NCI-H146 (cell line): ENCODE data around the gene SOX2.

Source experiments
- DNase-seq: peaks from one replicate; lab custom pipeline; 2025; lab: John Stamatoyannopoulos, UW

The SOX2 gene

DNA sequence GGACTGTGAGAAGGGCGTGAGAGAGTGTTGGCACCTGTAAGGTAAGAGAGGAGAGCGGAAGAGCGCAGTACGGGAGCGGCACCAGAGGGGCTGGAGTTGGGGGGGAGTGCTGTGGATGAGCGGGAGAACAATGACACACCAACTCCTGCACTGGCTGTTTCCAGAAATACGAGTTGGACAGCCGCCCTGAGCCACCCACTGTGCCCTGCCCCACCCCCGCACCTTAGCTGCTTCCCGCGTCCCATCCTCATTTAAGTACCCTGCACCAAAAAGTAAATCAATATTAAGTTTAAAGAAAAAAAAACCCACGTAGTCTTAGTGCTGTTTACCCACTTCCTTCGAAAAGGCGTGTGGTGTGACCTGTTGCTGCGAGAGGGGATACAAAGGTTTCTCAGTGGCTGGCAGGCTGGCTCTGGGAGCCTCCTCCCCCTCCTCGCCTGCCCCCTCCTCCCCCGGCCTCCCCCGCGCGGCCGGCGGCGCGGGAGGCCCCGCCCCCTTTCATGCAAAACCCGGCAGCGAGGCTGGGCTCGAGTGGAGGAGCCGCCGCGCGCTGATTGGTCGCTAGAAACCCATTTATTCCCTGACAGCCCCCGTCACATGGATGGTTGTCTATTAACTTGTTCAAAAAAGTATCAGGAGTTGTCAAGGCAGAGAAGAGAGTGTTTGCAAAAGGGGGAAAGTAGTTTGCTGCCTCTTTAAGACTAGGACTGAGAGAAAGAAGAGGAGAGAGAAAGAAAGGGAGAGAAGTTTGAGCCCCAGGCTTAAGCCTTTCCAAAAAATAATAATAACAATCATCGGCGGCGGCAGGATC, at the start of gene SOX2:
TSS of gene SOX2 (plus strand) at position 601 of the 811 bp plus-strand sequence. CDS start 436 bp downstream, outside the sequence.
- DNase-seq: peak; percentile 100

DNA sequence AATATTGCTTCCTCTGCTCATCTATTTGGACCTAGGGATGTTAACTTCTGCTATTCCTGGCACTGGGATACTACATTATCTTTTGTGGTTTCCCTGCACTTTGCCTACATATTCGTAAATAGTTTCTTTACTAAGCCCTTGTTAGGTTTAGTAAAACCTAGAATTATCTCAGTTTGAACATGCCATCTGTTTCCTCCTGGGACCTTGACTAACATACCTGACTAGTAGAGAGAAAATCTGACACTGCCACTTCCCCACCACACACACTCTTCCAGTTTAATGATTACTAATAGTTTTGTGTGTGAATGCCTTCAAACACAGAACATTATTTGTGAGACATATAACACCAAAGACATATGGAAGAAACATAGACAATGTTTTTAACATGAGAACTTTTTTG, 28.2 kb upstream of the SOX2 start:
- DNase-seq: no peak

DNA sequence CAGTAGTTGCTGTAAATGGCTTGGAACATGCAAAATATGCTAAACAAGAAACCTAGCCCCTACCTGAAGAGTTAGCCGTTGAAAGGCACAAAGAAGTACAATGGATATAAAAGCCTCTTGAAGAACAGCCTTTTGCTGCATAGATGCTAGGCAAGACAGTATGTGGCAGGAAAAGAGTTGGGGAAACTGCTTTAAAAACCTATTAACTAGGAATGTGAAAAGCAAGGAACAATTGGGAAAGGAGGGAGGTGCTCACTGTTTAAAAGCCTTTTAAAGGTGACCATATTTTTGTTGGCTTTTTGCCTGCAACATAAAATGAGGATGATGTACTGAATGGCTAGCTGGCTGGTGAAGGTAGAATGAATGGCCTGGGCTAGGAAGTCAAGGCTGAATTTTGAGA, 24.5 kb upstream of the SOX2 start:
- DNase-seq: no peak

- DNase-seq: no peak
Measured at GRCh38 chr3:181687731-181688130, 24.0 kb upstream of the SOX2 start.

- DNase-seq: no peak
Measured at GRCh38 chr3:181689546-181689945, 22.2 kb upstream of the SOX2 start.

DNA sequence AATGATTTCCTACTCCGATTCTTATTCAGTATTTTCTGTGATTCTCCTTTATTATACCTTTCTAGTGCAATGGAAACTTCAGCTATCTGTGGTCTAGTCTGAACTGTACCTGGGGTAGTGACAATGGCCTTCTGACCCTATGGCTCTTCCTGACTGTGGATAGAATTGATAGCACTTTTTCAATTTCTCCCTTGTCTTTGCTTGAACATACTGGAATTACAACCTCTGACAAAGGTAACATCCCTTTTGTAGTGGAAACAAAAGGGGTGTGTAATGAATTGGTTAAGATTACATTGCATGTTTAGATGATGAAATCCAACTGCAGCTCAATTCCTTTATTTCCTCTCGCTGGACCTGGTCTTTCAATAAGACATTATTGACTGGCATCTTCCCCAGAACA, 21.0 kb upstream of the SOX2 start:
- peak; percentile 77 for DNase-seq

DNA sequence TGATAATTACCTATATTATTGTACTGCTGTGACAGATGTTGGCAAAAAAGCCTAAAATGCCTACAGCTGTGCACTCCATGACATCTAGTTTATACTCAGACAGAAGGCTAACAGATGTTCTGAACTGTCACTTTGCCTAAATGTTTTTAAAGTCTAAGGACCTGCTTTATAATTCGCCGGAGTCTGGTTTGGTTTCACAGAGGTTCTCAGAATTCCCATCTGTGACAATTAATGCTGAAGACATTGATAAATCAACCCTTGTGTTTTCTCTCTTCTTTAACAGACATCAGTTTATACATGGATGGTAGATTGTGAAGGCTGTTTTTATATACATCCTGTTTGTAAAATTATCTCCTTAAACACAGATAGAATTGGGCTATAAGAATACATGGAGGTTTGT, 19.8 kb upstream of the SOX2 start:
- DNase-seq: no peak

GRCh38 chr3:181692311-181693145, 19.2 kb upstream of the SOX2 start:
- DNase-seq: peak; percentile 57

DNA sequence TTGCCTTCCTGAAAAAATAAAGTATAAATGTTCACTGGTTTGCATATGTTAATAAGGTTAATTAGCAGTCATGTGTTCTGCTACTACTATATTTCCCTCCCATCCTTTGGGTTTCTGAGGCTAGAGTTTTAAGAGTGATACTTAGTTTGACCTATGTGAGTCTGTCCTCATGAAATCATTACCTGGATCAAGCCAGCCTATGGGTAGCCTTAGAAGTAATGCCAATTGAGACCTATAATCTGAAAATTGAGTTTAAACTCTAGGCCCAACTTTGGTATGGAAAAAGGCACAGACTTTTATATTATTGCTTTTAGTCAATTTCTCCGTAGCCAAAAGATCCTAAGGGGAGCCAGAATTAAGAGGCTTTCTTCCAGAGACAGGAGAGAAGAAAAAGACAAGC, 18.4 kb upstream of the SOX2 start:
- no peak for DNase-seq

- DNase-seq: no peak
Measured at GRCh38 chr3:181694805-181695660, 16.7 kb upstream of the SOX2 start.

DNA sequence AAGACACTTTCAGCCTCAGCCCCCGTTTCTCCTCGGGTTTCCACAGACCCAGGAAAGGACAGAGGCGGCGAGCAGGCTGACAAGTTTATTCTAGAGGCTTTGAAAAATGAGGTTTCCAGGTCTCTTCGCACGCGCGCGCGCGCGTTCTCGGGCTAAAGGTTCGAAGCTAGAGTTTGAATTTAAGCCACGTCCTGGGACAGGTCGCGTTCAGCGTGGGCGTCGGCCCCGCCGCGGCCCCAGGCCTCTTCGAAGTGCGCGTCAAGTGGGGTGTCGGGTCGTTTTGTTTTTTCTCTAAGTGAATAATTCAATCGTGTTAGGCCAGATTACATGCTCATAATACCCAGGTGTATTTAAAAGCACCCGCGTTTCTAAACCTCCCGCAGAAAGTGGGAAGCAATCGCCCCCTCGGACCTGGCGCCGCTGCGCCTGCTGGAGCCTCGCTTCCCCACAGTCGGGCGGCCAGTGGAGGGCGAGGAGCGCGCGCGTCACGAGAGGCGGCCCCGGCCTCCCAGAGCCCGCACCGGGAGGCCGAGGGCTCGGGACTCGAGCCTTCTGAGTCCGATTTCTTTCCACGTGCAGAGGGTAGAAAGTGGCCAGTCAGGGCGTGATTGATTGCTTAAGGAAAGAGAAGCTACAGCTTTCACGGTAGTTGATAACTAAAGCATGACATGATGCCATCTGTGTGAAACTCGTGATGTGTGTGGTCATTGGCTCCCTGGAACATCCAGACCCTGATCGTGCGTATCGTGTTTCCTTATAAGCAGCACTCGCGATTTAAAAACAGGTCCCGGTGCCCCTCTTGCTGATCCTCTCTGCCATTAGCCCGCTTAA, 15.8 kb upstream of the SOX2 start:
- DNase-seq: no peak

DNA sequence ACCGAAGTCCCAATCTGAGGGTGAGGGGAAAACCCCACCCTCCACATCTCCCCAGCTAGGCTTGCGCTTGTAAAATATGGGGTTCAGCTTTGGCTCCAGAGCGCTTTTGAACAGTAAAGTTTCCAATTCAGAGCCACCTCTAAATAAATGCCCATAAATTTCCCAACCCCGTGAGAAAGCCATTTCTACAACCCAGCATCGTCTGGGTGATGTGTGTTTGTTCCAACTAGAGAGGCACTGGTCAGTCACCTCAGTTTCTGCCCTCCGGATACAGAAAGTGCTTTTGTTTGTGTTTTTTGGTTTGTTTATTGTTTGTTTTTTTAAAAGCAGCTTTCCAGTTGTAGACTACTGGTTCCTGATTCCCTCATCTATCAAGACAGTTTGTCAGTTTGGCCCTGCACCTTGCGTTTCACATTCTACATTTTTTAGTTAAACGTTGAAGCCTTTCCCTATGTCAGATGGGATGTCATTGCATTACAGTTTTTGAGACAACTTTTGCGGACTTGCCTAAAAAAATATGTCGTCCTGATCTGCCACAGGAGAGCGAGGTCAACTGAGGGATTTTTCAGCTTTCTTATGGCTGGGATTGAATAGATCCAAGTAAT, 15.0 kb upstream of the SOX2 start:
- DNase-seq: no peak

DNA sequence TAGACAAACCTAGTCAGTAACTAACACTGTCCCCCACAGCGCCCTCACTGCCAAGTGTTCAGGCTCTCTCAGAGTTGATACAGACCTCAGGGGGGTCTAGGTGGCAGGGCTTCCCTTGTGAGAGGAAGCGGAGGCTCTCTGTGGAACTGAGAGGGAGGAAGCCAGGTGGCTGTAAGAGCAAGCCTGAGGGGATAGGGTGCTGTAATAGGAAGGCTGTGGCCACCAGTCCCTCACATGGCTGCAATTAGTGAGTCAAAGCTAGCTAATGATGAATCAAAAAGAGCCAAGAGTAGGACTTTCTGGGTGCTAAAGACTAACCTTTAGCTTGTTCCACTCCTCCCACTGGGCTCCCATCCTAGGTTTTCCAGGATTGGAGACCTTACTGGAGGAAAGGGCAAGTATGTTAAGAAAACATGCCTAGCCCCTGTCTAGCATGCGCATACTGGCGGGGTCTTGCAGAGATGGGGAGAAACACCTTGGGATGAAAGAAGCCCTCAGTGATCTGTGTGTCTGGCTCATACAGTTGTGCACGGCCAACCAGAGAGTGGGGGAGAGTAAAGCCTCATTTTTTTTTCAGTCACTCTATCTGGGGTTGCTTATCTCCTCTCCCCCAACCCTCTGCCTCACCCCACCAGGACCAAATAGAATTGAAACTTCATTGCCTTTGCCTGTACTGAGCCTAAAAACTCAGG, 13.3 kb upstream of the SOX2 start:
- peak; percentile 98 for DNase-seq

DNA sequence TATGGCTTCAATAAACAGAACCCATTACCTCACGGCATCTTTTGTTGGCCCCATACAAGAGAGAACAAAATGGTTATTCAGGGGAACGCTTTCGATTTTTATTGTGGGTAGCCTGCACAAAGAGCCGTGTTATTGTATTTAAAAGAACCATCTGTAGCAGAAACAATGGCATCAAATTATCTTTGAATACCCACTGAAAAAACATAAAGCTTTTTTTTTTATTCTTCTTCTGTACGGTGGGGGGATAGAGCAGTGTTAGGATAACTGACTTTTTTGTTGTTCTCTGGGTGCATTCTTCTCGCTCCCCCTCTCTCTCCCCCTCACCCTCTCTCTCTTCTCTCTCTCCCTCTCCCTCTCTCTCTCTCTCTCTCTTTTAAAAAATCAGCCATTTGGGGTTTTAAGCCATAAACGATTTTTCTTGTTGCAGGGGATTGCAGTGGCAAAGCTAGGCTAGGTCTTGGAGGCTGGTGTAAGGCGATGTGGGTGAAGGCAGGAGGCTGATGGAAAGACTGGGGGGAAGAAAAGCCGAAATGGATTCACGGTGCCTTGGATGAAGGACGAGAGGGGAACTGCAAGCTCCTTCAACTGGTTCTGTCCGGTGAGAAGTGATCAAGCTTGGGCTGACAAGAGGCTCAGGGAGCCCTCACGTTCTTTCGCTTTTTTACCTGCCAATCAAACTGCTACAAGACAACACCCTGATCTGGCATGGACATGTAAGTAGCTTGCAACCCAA, 12.4 kb upstream of the SOX2 start:
- DNase-seq: peak; percentile 99

DNA sequence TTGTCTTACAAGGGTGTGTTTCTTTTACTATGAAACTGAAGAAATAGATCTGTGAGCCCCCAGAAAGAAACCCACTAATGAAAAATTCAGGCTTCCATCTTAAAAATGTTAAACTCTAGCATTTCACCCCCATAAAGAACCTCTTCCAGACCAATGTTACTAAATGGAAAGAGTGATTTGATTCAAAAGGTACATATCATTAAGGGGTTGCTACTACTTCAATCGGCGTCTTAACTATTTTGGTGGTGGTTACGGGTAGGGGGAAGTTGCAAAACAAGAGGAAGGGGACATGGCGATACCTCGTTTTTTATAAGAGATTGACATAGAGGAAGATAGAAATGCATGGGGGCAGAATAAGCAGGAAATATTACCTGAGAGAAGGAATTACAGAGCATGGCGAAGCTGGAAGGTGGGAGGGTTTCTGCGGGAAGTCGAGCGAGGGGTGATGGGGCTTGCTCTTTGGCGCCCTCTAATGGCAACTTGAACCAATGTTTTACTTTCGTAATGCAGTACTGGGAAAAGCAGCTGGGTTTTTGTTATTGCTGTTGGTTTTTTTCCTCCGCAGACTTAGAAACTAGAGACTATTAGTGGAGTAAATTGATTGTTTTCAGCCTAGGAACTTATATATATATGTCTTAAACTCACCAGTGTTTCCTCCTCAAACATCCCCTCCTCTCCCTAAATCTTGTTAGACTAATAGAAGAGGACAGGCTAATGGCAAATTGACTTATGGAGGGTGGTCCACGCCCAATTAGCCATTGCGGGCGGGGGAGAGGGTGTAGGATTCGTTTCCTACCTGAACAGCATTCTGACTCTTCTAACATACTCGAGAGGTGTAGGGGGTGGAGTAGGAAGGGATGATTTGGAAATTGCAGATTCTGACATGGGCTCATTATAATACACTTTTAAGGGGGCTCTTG, 11.3 kb upstream of the SOX2 start:
- DNase-seq: peak; percentile 100

GRCh38 chr3:181701096-181701495, 10.6 kb upstream of the SOX2 start:
- peak; percentile 99 for DNase-seq

- DNase-seq: peak; percentile 54
Measured at GRCh38 chr3:181703601-181704420, 7.9 kb upstream of the SOX2 start.
